Activated CD4-positive, CD25-positive, alpha-beta regulatory T cell treated with anti-CD3 and anti-CD28 coated beads, Interleukin-2, amount 50 U/mL, for 16 hours (primary cell): ENCODE data around the gene PACSIN2.
"Not testable (repeated sequence)": the region's sequence is repeated elsewhere in the genome, so short reads cannot be mapped to it uniquely, and the experiment has no call there.

Experiments
- DNase-seq: peaks from one replicate; pipeline ENCODE4 v3.0.0-alpha.2; 2020; ENCODE audit warnings: low read depth, low spot score

The PACSIN2 gene

DNA sequence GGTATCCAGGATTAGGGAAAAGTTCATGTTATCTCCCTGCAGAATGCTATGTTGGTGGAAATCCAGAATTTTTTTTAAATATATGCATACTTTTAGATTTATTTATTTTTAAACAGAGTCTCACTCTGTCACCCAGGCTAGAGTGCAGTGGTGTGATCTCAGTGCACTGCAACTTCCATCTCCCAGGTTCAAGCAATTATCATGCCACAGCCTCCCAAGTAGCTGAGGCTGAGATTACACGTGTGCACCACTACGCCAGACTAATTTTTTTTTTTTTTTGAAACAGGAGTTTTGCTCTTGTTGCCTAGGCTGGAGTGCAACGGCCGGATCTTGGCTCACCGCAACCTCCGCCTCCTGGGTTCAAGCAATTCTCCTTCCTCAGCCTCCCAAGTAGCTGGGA lies 2.6 kb downstream of the PACSIN2 start:
- DNase-seq = no peak

DNA sequence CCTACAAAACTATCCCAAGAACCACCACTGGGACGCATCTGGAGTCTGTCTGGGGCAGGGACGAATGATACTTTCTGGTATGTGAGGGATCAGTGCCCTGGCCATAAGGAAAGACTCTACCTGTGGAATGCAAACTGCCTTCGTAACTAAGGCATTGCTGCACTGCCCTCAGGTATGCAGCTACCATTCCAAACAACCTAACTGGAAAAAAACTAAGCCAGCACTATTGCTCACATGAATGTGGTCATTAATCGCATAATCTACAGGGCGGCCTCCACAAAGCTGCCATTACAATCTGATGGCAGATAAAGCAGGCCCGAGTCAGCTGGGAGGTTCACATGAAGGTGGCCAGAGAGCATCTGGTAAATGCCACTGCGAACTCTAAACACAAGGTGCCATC lies 3.9 kb downstream of the PACSIN2 start:
- no peak for DNase-seq

DNA sequence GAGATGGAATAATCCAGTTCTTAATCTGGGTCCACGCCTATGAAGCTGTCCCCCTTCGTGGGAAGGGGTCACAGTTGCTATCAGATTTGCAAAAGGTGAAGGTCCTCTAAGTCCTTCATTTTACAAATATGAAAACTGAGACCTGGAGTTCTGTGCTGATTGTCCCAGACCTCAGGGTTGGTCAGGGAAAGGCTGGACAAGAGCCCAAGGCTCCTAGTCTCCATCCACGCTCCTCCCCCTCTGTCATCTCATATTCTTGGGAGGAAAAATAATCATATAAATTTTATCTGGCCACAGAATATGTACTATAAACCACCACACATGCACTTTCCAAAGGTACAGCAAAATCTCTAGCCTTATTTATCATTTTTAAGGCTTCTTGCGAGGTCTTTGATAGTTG lies 5.5 kb downstream of the PACSIN2 start:
- DNase-seq = no peak

DNA sequence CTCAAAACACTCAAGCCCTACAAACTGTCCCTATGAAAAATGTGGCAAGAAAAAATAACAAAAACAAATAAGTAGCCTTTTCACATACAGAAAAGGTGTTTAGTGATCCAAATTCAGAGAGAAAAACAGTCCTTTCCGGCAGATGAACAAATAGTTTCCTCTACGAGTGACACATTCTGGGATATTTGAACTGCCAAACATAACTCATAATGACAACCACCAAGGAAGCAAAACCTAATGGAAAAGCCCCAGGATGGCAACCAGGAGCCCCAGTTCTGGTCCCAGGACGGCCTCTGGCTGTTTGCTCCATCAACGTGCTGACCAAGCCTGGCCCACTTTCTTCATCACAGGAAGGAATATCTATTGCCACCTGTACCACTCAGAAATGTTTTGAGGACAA lies 6.0 kb downstream of the PACSIN2 start:
- no peak for DNase-seq

DNA sequence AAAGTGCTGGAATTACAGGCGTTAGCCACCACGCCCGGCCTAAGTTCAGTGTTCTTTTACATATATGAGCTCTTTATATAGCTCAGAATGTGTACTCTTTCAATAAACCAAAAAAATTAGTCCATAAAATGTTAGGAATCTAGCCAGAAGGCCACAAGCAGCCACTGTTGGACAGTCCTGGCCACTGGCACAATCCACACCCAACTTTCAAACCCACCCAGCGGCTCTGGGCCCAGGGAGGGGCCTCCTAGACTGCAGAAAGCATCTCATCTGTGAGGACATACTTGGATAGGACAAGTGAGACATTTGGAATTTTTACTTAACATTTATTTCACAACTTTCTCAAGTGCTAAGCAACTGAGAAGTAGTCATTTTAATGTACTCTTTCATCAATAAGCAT lies 6.4 kb downstream of the PACSIN2 start:
- DNase-seq = no peak

DNA sequence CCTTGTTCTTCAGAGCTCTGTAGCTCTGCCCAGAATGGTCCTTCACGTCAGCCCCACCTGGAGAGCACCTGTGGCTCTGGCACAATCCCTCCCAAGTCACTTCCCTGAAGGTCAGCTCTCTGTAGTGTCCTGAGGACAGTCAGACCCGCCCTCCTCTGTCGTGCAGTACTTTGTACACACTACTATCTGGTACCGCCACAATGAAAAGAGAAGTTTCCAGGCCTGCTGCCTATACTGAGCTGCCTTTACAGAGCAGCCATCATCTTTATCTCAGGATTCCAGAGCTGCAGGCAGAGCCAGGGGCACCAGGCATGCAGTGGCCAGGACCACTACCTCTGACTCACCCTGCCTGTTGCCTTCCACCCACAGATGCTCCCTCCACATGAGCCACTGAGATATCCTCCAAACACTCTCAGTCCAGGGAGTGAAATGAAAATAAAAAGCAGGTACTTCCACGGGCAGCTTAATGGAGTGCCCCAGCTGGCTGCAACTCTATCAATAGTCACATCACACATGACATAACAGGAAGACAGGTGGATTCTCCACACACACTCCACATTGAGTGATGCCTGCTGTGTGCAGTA lies 7.3 kb downstream of the PACSIN2 start:
- DNase-seq = no peak

DNA sequence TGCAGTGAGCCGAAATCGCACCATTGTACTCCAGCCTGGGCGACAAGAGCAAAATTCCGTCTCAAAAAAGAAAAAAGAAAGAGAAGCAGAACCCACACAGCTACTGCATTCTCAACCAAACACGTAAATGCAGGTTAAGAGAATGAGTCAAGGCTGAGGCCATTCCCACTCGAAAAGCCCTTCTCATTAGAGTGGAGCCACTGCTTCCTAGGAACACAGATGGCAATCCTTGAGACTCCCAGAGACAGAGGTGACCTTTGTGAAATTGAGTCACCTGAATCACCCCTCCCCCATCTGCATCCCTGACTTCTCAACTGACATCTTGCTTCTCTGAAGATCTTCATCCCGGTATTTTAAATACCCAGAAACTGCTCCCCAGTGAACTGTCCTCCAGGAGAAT lies 8.2 kb downstream of the PACSIN2 start:
- no peak for DNase-seq

DNA sequence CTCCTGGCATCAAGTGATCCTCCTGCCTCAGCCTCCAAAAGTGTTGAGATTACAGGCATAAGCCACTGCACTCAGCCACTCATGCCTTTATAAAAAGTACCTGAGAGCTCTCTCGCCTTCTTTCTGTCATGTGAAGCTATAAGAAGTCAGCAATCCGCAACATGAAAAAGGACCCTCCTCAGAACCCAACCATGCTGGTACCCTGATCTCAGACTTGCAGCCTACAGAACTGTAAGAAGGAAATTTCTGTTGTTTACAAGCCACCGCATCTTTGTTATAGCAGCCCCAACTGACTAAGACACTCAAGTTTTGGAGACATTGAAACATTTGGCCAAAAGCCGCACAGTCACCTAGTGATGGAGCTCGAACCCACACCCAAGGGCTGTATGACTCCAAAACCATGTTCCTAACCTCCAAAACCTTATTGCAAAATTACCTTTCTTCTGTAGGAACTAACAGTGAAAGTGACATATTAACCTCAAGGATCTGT lies 8.9 kb downstream of the PACSIN2 start:
- no peak for DNase-seq

DNA sequence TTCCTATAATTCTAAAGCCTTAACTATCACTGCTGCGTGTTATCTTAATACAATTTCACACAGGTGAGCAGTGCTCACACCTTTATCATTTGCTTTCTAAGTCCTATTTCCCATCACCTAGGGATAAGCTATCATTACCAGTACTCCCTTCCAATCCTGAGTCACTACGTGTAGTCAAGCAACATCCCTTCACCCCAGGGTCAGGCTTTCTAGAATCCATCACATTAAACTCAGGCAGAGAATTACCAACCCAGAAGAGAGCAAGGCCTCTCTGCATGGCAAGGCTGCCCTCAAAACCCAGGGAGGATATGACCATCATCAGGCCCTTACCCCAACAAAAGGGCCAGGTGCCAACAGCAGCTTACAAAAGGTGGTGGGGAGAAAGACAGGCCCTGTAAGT lies 9.8 kb downstream of the PACSIN2 start:
- no peak for DNase-seq

DNA sequence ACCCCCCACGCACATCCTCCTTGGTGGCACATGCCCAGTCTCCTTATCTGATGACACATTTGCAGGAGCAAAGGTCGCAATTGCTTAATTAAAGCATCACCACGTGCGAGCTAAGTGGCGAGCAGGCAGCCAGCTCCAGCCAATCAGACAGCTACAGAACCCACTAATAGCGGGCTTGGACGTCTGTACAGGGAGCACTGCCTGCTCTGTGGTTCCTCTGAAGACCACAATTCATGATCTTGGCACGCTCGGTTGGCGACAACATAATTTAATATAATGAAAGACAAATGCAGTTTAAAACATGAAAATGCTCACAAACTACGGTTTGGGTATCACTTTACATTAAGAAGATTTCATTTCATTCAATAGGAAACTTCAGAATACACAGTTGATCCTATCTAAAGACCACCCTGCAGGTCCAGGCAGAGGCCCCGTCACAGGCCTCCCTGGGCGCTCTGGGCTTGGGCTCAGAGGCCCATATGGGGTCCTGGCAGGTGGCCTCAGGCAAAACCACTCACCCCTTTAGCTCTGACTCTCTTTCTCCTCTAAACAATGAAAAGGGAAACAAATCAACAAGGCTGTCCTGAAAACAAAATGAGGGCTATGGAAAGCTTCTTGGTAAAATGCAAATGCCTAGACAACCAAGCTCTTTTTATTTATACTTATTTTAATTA lies 10.4 kb downstream of the PACSIN2 start:
- no peak for DNase-seq

DNA sequence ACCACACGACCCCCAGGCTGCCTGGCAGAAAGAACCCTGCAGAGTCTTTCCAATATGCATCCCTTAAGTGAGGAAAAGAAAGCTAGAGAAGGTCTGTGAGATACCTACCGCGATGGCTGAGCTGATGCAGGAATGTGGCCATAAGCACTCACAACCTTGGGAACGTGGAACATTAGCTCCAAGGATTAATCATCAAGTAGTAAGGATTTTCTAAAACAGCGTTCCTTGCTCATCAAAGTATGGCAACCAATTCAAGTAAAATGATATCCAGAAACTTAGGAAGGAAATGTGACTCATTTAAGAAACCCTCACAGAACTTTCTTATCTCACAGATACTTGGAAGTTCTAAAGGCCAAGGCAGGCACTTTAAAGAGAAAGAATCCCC lies 12.8 kb downstream of the PACSIN2 start:
- DNase-seq = no peak

DNA sequence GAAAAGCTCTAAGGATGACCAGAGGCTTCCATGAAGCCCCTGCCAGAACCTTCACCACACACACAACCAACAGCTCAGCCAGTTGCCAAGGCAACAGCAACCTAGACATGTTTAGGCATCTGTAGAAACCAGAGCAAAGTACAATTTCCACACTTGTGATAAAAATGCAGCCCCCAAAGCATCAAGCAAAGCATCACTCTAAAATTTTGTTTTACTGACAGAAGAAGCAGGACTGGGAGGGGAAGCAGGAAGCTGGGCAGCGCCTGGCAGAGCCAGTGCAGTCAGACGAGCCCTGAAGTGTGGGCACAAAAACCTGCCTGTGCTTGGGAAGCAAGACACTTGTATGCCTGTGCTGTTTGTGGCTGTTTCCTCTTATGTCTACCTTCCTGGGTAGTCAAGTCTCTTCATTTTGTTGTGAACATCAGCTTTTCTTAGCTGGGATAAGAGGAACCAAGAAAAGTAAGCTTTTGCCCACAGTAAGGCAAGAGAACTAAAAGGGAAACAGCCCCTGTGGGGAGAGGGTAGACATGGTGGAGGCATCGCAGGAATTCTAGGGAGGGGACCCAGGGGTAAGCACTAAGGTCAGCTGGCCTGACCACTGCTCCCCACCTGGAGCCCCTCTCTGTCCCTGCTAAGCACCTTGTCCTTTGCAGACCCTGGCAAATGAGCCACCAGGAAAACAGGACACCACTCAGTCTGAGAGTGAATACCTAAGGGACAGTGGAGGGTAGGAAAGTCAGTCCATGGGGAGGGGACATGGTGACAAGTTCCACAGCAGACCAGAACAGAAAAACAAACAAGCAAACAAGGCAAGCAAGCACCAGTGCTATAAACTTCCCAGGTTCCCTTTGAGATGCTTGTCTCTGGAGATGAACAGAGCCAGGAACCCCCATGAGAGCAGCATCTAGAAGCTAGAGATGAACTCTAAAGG lies 13.4 kb downstream of the PACSIN2 start:
- no peak for DNase-seq

DNA sequence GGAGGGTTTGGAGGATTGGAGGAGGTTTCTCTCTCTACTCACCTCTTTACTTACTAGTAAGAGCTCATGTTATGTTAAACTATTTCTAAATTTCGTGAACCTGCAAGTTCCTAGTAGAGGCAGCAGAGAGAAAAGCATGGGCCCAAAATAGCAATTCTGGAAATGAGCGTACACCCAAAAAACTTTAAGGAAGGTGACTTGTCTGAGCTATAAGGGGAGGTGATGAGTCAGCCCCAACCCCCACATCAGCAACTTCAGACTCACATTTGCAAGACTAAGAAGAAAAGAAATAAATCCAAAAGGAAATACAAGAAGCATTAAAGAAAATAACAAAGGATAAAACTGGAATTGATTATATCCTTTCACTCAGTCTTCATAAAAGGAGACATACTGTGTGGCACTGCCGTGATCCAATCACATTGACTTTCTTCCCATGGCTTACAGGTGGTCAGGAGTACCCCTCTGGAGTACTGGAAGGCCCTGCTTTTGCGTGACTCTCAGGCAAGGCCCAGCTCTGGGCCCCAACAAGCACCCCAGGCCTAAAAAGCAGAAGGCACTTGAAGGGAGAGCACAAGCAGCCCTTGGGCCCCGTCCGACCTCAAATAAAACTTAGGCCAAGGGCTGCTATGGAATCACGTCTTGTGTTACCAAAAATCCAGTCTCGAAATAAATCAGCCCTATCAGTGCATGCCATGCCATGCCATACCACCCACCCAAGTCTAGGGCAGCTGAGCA lies 14.3 kb downstream of the PACSIN2 start:
- DNase-seq = no peak

DNA sequence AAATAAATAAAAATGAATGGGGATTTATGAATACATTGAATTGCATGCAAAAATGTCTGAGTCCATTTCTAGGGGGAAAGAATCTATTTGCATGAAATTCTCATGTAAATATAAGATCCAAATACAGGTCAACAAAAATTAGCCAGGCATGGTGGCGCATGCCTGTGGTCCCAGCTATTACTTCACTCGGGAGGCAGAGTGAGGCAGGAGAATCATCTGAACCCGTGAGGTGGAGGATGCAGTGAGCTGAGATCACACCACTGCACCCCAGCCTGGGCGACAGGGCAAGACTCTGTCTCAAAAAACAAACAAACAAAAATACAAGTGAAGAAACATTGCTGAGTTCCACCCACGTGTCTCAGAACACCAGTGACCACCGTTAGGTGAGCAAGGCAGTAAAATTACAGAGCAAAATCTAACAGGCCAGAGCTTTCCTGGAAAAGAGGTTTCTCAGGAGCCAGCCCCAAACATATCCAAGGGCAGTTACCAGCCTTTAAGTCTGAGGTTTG lies 17.3 kb downstream of the PACSIN2 start:
- DNase-seq = no peak

DNA sequence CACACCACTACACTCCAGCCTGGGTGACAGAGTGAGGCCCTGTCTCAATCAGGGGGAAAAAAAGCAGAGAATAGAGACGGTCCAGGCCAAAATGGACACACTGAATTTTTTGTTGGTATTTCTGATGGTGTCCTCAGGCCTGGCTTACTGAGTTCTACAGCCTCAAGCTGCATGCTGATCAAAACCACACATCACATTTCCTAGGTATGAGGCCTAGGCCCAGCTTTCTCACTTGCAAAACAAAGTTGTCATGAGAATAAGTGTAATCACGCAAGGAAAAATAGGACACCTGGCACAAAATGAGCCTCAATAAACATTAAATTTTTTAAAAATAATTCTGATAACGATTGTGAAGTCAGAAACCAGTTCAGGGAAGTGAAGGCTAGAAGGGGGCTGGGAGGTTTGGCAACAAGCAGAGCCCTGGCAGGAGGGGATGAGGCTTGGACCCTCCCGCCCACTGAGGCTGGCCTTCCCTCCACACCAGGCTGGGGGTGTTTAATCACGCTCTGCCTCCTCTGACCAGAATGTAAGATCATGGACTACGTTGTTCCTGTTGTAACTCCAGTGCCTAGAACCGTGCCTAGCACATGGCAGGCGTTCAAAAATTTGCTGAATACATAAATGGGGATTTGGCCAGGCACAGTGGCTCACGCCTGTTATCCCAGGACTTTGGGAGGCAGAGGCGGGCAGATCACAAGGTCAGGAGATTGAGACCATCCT lies 18.1 kb downstream of the PACSIN2 start:
- no peak for DNase-seq

DNA sequence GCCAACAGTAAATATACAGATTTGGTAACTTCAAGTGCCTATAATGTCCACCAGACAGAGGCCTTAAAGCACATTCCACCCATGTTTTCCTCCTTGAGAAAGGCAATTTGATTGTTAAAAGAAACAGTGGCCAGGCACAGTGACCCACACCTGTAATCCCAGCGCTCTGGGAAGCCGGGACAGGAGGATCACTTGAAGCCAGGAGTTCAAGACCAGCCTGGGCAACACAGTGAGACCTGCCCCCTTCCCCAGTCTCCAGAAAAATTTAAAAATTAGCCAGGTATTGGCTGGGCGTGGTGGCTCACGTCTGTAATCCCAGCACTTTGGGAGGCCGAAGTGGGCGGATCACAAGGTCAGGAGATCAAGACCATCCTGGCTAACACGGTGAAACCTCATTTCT lies 19.3 kb downstream of the PACSIN2 start:
- DNase-seq = not testable (repeated sequence)

DNA sequence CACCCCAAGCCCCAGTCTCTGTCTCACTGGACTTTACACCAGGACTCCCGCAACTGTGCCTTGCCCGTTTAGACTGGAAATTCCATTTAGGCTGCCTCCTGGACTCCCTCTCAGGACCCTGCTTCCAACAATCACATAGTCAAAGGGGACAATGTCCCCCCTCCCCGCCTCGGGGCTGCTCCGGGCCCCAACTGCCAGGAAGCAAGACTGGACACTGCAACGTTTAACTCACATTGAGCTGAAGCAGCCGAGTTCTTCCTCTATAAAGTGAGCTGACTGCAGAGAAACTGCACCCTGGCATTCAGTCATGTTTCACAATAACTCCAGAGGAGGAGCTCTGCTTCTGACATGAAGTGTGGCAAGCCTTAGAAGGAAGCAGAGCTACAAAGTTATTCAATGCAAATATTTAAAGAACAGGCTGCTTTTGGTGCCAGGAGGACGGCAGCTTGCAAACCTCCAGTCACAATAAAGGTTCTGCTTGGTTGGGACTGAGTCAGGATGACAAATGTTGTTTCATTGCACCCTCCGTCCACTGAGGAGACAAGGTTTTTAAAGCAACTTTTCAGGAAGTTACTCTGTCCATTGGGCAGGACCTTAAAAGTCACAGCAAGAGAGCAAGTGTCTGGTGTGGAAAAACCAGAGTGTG lies 19.9 kb downstream of the PACSIN2 start:
- no peak for DNase-seq

DNA sequence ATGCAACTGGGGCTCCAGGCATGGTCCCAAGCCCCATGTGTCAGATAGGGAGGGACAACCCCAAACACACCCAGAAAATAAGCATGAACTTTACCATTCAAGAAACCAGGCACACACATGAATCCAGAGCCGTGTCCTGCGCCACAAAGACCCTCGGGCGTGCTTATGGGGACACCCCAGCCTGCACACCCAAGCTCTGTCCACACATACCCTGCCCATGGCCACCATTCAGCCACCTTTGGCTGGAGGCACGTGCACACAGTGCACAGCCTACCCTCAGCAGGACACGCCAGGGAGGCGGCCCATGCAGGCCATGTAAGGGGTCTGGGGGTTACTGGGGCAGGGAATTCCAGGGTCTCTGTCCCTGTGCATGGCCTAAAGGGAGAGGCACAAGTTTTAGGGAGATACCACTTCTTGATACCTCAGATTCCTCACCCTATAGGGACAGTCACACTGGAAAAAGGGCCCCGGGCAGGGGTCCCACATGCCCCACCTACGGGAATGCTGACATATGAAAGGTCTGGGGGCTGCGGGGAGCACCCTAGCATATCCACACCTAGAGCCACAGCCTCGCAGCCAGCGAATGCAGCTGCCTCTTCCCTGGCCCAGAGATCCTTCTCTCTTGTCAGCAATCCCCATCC lies 20.6 kb downstream of the PACSIN2 start:
- DNase-seq = no peak

DNA sequence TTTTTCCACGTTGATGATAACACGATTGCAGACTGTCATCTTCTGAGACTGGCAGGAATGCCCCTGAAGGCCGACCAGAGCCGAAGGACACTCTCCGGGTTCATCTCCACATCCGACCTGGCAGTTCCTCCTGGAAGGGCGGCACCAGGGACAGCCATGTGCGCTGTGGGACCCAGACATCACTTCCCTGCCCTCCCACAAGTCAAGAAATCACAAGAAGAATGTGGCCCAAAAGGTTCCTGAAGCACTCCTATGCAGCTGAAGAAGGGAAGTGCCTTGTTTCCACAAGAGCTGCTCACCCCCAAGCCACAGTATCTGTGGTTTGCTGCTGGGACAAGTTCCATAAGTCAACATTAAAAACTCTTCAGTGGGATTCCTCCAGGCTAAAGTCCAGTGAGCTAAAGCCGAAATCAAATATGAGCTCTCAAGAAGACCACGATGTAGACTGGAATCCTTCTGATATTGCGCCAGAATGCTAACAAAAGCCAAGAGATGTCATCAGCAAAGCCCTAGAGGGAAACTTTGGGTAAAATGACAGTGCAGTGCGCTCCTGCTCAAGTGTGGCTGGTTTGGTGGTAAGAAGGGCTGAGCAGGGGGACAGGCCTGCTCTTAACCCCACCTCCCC lies 21.2 kb downstream of the PACSIN2 start:
- no peak for DNase-seq
